PC-3 (cell line): ENCODE results near the gene TSEN54. TPM values are rescaled to one million over a fixed set of nuclear protein-coding genes. Genes with fewer than 3 reads are reported as not detected.
A peak's percentile ranks its signal among the peaks of the same experiment; 100 is the strongest.

Experiments
- ATAC-seq: fragments of 200-7000 bp; cut with Tn5 transposase; 2 replicates; pipeline ENCODE4 v1.9.1; 2020; ENCODE audit warnings: mild to moderate bottlenecking, moderate library complexity
- BruUV-seq: library from RNA; stranded (reverse); fragments of 400-500 nt; replicated peaks from 2 replicates; lab custom pipeline; 2021; lab: Mats Ljungman, UMichigan
- CTCF ChIA-PET: fragments of 300-600 bp; sonication (Branson Sonifier 250); formaldehyde crosslinking; loops from one replicate; lab custom pipeline; 2022; ENCODE audit warnings: antibody characterized with exemption; lab: Charles Lee
- POLR2A ChIA-PET: fragments of 300-600 bp; sonication (Branson Sonifier 250); formaldehyde crosslinking; loops from one replicate; lab custom pipeline; 2022; ENCODE audit warnings: antibody characterized with exemption; ENCODE audit not compliant: unreplicated experiment; lab: Charles Lee
- DNase-seq: peaks from one replicate; pipeline ENCODE4 v3.0.0-alpha.2; 2015
- H2AFZ ChIP-seq: fragments of 300-600 bp; sonication (generic); 2 replicates; pipeline ENCODE4 v1.6.0; 2016; ENCODE audit warnings: antibody characterized with exemption, low read length
- H3F3A ChIP-seq: fragments of 300-600 bp; sonication (generic); one replicate; pipeline ENCODE4 v1.6.0; 2017; ENCODE audit warnings: antibody characterized with exemption, low read length, control low read depth, mild to moderate bottlenecking; ENCODE audit not compliant: unreplicated experiment
- H3K27ac ChIP-seq: fragments of 300-600 bp; sonication (generic); 2 replicates; pipeline ENCODE4 v1.5.1; 2016; ENCODE audit warnings: mild to moderate bottlenecking, low read length
- H3K27me3 ChIP-seq: fragments of 300-600 bp; sonication (generic); 2 replicates; pipeline ENCODE4 v1.6.1; 2016; ENCODE audit warnings: low read length, mixed read lengths
- H3K36me3 ChIP-seq: fragments of 300-600 bp; sonication (generic); 2 replicates; pipeline ENCODE4 v1.6.1; 2016; ENCODE audit warnings: low read depth, mixed run types, low read length, mixed read lengths
- H3K4me1 ChIP-seq: fragments of 300-600 bp; sonication (generic); 2 replicates; pipeline ENCODE4 v1.5.1; 2016; ENCODE audit warnings: low read length; ENCODE audit not compliant: insufficient read depth
- H3K4me2 ChIP-seq: fragments of 300-600 bp; sonication (generic); 2 replicates; pipeline ENCODE4 v1.6.0; 2016; ENCODE audit warnings: low read length
- H3K4me3 ChIP-seq: fragments of 300-600 bp; sonication (generic); 2 replicates; pipeline ENCODE4 v1.5.1; 2016; ENCODE audit warnings: mild to moderate bottlenecking, low read length, mixed read lengths
- H3K79me2 ChIP-seq: fragments of 300-600 bp; sonication (generic); 2 replicates; pipeline ENCODE4 v1.6.1; 2017; ENCODE audit warnings: low read length, mixed read lengths
- H3K9ac ChIP-seq: fragments of 300-600 bp; sonication (generic); 2 replicates; pipeline ENCODE4 v1.6.0; 2016; ENCODE audit warnings: mild to moderate bottlenecking, low read length
- H3K9me2 ChIP-seq: fragments of 300-600 bp; sonication (generic); replicated peaks from 2 replicates; pipeline ENCODE4 v1.6.1; 2016; ENCODE audit warnings: mixed run types, low read length, mixed read lengths
- H3K9me3 ChIP-seq: fragments of 300-600 bp; sonication (generic); 2 replicates; pipeline ENCODE4 v1.6.1; 2016; ENCODE audit warnings: low read length, mixed read lengths
- H4K20me1 ChIP-seq: fragments of 300-600 bp; sonication (generic); 2 replicates; pipeline ENCODE4 v1.6.1; 2016; ENCODE audit warnings: low read length, mixed read lengths
- CTCF ChIP-seq: fragments of 300-600 bp; sonication (generic); conservative IDR thresholded peaks from 2 replicates; pipeline ENCODE4 v1.5.1; 2017; ENCODE audit warnings: antibody characterized with exemption, low read depth, mild to moderate bottlenecking, low read length
- EZH2 ChIP-seq: fragments of 300-600 bp; sonication (generic); IDR thresholded peaks from one replicate; pipeline ENCODE4 v1.6.1; 2017; ENCODE audit warnings: antibody characterized with exemption, mild to moderate bottlenecking, low read length; ENCODE audit not compliant: unreplicated experiment
- EZH2phosphoT487 ChIP-seq: fragments of 300-600 bp; sonication (generic); IDR thresholded peaks from 2 replicates; pipeline ENCODE4 v1.6.1; 2018; ENCODE audit warnings: mild to moderate bottlenecking, antibody characterized with exemption, low read length, borderline replicate concordance
- intact Hi-C: fragments of 100-400 bp; cut with micrococcal nuclease; formaldehyde crosslinking; loops from 2 replicates; pipeline ENCODE4 v1.9.0; 2023
- total RNA-seq: library from RNA; depleted of rRNA; stranded (reverse); fragments of >200 nt; gene quantifications from 2 replicates; pipeline ENCODE4 v1.2.3, GENCODE V29; 2014

TSEN54 gene
- total RNA-seq, 1 experiment from 2014 or later: 61.6 TPM

GRCh38 chr17:75530837-75531720, 14.8 kb downstream of the TSEN54 start:
- Histone ChIP-seq H3K4me3 (no peak overlapping the region), H3K27me3 (no peaks in the 10 kb centered on the region), H3K4me1 (peaks cover 17% of the 10 kb centered on the region; the same call in 1 of the 2 replicates), H3F3A (no peaks in the 10 kb centered on the region), H3K79me2 (peaks cover 45% of the 10 kb centered on the region), H3K9ac (no peak overlapping the region), H2AFZ (no peak overlapping the region), H3K27ac (peak overlapping the region; percentile 41; the same call in 1 of the 2 replicates), H3K9me3 (no peaks in the 10 kb centered on the region), H3K9me2 (no peaks in the 10 kb centered on the region), H3K4me2 (peak overlapping the region; percentile 43; the same call in 1 of the 2 replicates), H4K20me1 (peaks cover 4% of the 10 kb centered on the region; the same call in 1 of the 2 replicates), H3K36me3 (peaks cover 10% of the 10 kb centered on the region; the same call in 1 of the 2 replicates)
- intact Hi-C loops: no loop called here
- BruUV-seq: TSS peak; percentile 86
- POLR2A ChIA-PET: no interaction called here
- peak; percentile 3; the same call in 1 of the 2 replicates for ATAC-seq
- no peak for DNase-seq
- CTCF ChIA-PET: interaction anchor here (0.7 to 1.0 kb wide), 2 partner anchors 15 to 102 kb away, joined by 3 to 4 read pairs; partner anchors contain the start of gene TSEN54
- TF ChIP-seq CTCF: no peak
- no peak for TF ChIP-seq EZH2
- no peak for TF ChIP-seq EZH2phosphoT487

GRCh38 chr17:75531721-75532072, 15.4 kb downstream of the TSEN54 start:
- no peaks in the 10 kb centered on the region for H3F3A ChIP-seq
- no peak overlapping the region for H3K9ac ChIP-seq
- ATAC-seq (peak; percentile 92), DNase-seq (peak; percentile 81)
- intact Hi-C loops: no loop called here
- H3K9me2 ChIP-seq: no peaks in the 10 kb centered on the region
- H3K4me3 ChIP-seq: no peak overlapping the region
- H2AFZ ChIP-seq: no peak overlapping the region
- no peaks in the 10 kb centered on the region for H3K9me3 ChIP-seq
- POLR2A ChIA-PET: interaction anchor here (0.6 to 0.7 kb wide), 3 partner anchors 18 to 75 kb away, joined by 3 to 4 read pairs (median 3); partner anchors contain the start of gene TMEM94
- H3K36me3 ChIP-seq: peaks cover 10% of the 10 kb centered on the region; the same call in 1 of the 2 replicates
- peaks cover 17% of the 10 kb centered on the region; the same call in 1 of the 2 replicates for H3K4me1 ChIP-seq
- H3K79me2 ChIP-seq: peaks cover 41% of the 10 kb centered on the region
- TF ChIP-seq CTCF (no peak), EZH2phosphoT487 (no peak), EZH2 (no peak)
- CTCF ChIA-PET: interaction anchor here (0.6 to 1.0 kb wide), 3 partner anchors 15 to 103 kb away, joined by 3 to 7 read pairs (median 4); partner anchors contain the start of gene TSEN54
- BruUV-seq: no TSS peak
- no peaks in the 10 kb centered on the region for H3K27me3 ChIP-seq
- peak overlapping the region; percentile 43; the same call in 1 of the 2 replicates for H3K4me2 ChIP-seq
- peaks cover 4% of the 10 kb centered on the region; the same call in 1 of the 2 replicates for H4K20me1 ChIP-seq
- H3K27ac ChIP-seq: peak overlapping the region; percentile 41; the same call in 1 of the 2 replicates
